ENCODE results near the gene MMS19.
A peak's percentile ranks its signal among the peaks of the same experiment; 100 is the strongest.
"Not testable (repeated sequence)": the region's sequence is repeated elsewhere in the genome, so short reads cannot be mapped to it uniquely, and the experiment has no call there.

The MMS19 gene

GRCh38 chr10:97445722-97446639 lies 52.2 kb downstream of the MMS19 start, which contains the start of the genes EXOSC1 and ZDHHC16:
TSS of gene EXOSC1 (minus strand) at chr10:97446006. CDS start at chr10:97445985, 21 bp downstream.
TSS of gene ZDHHC16 (plus strand) at chr10:97446175. CDS start at chr10:97451676, 5,501 bp downstream.
- H3K4me1 Mint-ChIP-seq (ENCODE audit: low read depth): peaks cover 59% of the 10 kb centered on the region
- no peaks in the 10 kb centered on the region for H3K9me3 Mint-ChIP-seq
- no peaks in the 10 kb centered on the region for H3K27me3 Mint-ChIP-seq
- H3K27ac Mint-ChIP-seq: peak within 1 kb of the TSS; percentile 89
- H3K36me3 Mint-ChIP-seq (ENCODE audit: low read depth): peaks cover 68% of the 10 kb centered on the region
- peak; percentile 91 for DNase-seq
- peak within 1 kb of the TSS; percentile 99 for H3K4me3 Mint-ChIP-seq

DNA sequence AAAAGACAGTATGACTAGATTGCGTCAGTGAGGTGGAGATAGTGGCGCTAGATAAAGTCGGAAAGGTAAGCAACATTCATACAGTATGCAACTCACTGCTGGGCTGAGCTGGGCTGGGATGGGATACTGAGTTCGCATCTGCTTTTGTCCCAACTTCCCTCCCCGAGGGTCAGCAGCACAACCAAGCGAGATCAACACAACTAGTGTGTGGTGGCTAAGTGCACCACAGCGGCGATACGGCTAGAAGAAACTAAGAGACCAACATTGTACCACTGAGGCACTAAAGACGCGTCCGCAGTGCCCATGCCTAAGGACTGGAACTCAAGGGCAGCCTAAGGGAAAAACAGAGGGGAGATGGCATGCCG lies 52.9 kb downstream of the MMS19 start:
- Mint-ChIP-seq H3K27me3 (no peaks in the 10 kb centered on the region), H3K27ac (peak overlapping the region; percentile 89), H3K36me3 (ENCODE audit: low read depth) (peaks cover 68% of the 10 kb centered on the region), H3K4me3 (peak overlapping the region; percentile 99), H3K9me3 (no peaks in the 10 kb centered on the region), H3K4me1 (ENCODE audit: low read depth) (peaks cover 53% of the 10 kb centered on the region)
- no peak for DNase-seq

- Mint-ChIP-seq H3K4me3 (peak overlapping the region; percentile 99), H3K27ac (peak overlapping the region; percentile 89), H3K36me3 (ENCODE audit: low read depth) (peaks cover 75% of the 10 kb centered on the region), H3K27me3 (no peaks in the 10 kb centered on the region), H3K9me3 (no peaks in the 10 kb centered on the region), H3K4me1 (ENCODE audit: low read depth) (peaks cover 53% of the 10 kb centered on the region)
- no peak for DNase-seq
Measured at GRCh38 chr10:97444212-97444611, 54.0 kb downstream of the MMS19 start.

GRCh38 chr10:97442277-97442676 lies 55.9 kb downstream of the MMS19 start:
- H3K9me3 Mint-ChIP-seq: no peaks in the 10 kb centered on the region
- H3K4me3 Mint-ChIP-seq: no peak overlapping the region
- peak overlapping the region; percentile 56 for H3K27ac Mint-ChIP-seq
- DNase-seq: no peak
- peaks cover 36% of the 10 kb centered on the region for H3K4me1 Mint-ChIP-seq (ENCODE audit: low read depth)
- H3K27me3 Mint-ChIP-seq: no peaks in the 10 kb centered on the region
- peaks cover 85% of the 10 kb centered on the region for H3K36me3 Mint-ChIP-seq (ENCODE audit: low read depth)

DNA sequence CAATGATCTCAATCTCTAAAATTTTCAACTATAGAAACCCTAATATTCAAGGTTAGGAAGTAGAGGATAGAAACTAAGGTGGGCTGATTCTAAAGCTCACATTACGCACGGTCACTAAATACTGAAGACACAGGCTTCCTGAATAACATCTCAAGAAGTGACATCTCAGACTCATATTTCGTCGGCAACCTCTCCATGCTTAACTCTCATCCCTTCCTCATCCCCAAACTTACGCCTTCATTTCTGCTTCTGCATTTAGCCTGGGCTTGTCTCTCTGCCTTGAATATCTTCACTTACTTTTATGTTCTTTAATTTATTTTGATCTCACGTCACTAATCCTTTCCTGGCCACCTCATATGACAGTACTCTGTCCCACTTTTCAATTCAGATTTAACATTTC lies 63.0 kb downstream of the MMS19 start:
- peaks cover 93% of the 10 kb centered on the region for H3K36me3 Mint-ChIP-seq (ENCODE audit: low read depth)
- H3K27ac Mint-ChIP-seq: peak overlapping the region; percentile 80
- H3K9me3 Mint-ChIP-seq: no peaks in the 10 kb centered on the region
- H3K4me1 Mint-ChIP-seq (ENCODE audit: low read depth): peaks cover 22% of the 10 kb centered on the region
- DNase-seq: no peak
- no peak overlapping the region for H3K4me3 Mint-ChIP-seq
- no peaks in the 10 kb centered on the region for H3K27me3 Mint-ChIP-seq

- Mint-ChIP-seq H3K4me3 (no peak overlapping the region), H3K27me3 (no peaks in the 10 kb centered on the region), H3K4me1 (ENCODE audit: low read depth) (peaks cover 24% of the 10 kb centered on the region), H3K27ac (peak overlapping the region; percentile 80), H3K9me3 (no peaks in the 10 kb centered on the region), H3K36me3 (ENCODE audit: low read depth) (peaks cover 94% of the 10 kb centered on the region)
- DNase-seq: no peak
Measured at GRCh38 chr10:97434557-97434956, 63.7 kb downstream of the MMS19 start.

DNA sequence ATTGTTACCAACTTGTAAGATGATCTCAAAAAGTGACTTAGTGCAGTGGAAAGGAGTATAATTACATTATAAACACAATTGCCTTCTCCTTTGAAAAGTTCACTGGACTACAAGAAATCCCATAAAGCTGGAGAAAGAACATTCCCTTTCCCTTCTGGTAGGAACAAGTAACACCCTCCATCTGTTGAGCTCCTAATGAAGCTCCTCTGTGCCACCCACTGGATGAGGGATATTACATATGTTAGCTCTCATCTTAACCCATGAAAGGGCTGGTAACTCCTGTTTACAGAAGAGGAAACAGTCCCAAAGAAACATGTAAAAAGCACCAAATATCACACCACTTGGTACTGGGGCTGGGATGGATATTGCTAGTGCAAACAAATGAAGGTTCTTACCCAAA lies 64.2 kb downstream of the MMS19 start:
- peaks cover 94% of the 10 kb centered on the region for H3K36me3 Mint-ChIP-seq (ENCODE audit: low read depth)
- peaks cover 28% of the 10 kb centered on the region for H3K4me1 Mint-ChIP-seq (ENCODE audit: low read depth)

DNA sequence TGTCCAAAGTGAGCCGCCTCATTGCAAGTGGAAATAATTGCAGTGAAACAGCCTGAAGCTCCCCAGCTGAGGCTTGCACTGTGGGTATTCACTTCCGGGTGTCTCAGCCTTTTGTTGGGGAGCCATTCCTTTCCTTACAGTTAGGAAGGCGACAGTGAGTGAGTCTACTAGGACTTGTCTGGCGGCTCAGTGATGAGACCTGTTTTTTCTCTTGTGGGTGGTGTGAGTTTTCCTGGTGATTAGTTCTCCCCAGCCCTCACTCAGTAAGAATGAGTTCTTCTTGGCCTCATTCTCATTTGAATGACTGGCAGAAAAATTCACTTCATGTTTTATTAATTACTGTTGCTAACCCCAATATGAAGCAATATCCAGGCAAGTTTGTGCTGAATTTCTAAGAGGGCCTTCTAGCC lies 69.6 kb downstream of the MMS19 start:
- Mint-ChIP-seq H3K27ac (peak overlapping the region; percentile 99), H3K36me3 (ENCODE audit: low read depth) (peaks cover 80% of the 10 kb centered on the region)

More for the DNA sequence above, 64.2 kb downstream of the MMS19 start:
- H3K27me3 Mint-ChIP-seq: no peaks in the 10 kb centered on the region
- no peak overlapping the region for H3K4me3 Mint-ChIP-seq
- no peak for DNase-seq
- H3K9me3 Mint-ChIP-seq: no peaks in the 10 kb centered on the region
- peak overlapping the region; percentile 80 for H3K27ac Mint-ChIP-seq

DNA sequence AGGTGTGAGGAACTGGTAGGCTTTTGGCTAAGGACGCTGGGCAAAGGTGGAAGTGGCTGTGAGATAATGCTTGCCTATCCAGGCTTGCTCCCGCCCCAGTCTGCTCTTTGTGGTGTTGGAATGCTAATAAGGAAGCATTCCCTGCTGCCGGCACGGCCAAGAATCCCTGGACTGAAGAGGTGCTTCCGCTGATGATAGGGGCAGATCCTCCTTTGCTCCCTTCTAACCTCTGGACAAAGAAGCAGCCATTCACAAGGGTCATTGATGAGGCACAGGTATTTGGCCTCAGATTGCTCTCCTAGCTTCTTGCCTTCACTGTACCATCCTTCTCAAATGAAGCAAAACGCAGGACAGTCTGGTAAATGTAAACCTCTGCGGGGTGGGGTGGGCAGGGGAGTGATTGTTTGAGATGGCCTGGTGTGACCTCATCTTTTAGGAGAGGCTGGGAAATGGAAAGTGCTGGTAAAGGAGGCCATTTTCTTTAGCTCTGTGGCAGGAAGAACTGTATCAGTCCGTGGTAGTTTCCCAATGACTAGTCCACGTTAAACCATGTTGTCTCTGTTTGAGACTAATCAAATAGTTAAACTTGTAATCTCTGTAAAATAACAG lies 70.5 kb downstream of the MMS19 start:
- Mint-ChIP-seq H3K4me1 (ENCODE audit: low read depth) (peaks cover 58% of the 10 kb centered on the region), H3K27me3 (no peaks in the 10 kb centered on the region), H3K27ac (peak overlapping the region; percentile 99), H3K4me3 (peak overlapping the region; percentile 96), H3K9me3 (no peaks in the 10 kb centered on the region), H3K36me3 (ENCODE audit: low read depth) (peaks cover 75% of the 10 kb centered on the region)
- peak; percentile 55 for DNase-seq

More for the DNA sequence above, 69.6 kb downstream of the MMS19 start:
- Mint-ChIP-seq H3K9me3 (no peaks in the 10 kb centered on the region), H3K4me3 (peak overlapping the region; percentile 96), H3K27me3 (no peaks in the 10 kb centered on the region), H3K4me1 (ENCODE audit: low read depth) (peaks cover 50% of the 10 kb centered on the region)
- peak; percentile 54 for DNase-seq

GRCh38 chr10:97426776-97427570 lies 71.2 kb downstream of the MMS19 start:
- Mint-ChIP-seq H3K27ac (peak overlapping the region; percentile 99), H3K4me1 (ENCODE audit: low read depth) (peaks cover 58% of the 10 kb centered on the region), H3K9me3 (no peaks in the 10 kb centered on the region), H3K27me3 (no peaks in the 10 kb centered on the region), H3K4me3 (peak overlapping the region; percentile 96), H3K36me3 (ENCODE audit: low read depth) (peaks cover 70% of the 10 kb centered on the region)
- peak; percentile 58 for DNase-seq

DNA sequence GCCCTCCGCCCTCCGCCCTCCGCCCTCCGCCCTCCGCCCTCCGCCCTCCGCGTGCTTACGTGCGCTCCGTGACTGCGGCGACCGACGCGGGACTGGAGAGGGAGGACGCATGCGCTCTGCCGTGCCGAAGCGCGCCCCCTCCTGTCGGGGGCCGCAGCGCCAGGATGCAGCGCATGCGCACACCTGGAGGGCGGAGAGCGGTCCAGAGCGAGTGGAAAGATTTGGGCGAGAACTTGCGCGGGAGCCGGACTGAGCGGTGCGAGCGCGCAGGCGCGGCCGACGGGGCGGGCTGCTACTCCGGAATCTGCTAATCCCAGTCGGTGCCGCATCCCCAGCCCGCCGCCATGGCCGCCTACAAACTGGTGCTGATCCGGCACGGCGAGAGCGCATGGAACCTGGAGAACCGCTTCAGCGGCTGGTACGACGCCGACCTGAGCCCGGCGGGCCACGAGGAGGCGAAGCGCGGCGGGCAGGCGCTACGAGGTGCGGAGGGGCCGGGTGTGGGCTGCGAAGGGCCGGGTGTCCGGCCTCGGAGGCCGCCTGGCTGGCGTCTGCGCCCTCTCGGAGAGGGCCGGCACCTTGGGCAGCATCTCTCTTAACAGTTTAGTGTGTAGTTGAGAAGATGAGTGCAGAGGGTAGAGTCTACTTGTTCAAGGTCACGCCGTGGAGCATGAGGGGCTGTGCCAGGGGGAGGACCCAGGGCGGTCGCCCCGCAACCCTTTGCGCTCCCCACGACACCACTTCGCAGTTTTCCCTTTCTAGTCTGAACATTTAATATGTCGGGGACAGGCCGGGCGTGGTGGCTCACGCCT lies 72.1 kb downstream of the MMS19 start, which contains the start of gene PGAM1:
PGAM1 (plus strand) TSS at position 228 of the 812 bp plus-strand sequence; CDS start at position 345, 117 bp downstream.
- Mint-ChIP-seq H3K27ac (peak within 1 kb of the TSS; percentile 99), H3K4me3 (peak within 1 kb of the TSS; percentile 96), H3K4me1 (ENCODE audit: low read depth) (peaks cover 59% of the 10 kb centered on the region), H3K9me3 (no peaks in the 10 kb centered on the region), H3K27me3 (no peaks in the 10 kb centered on the region), H3K36me3 (ENCODE audit: low read depth) (peaks cover 66% of the 10 kb centered on the region)
- DNase-seq: peak; percentile 97

DNA sequence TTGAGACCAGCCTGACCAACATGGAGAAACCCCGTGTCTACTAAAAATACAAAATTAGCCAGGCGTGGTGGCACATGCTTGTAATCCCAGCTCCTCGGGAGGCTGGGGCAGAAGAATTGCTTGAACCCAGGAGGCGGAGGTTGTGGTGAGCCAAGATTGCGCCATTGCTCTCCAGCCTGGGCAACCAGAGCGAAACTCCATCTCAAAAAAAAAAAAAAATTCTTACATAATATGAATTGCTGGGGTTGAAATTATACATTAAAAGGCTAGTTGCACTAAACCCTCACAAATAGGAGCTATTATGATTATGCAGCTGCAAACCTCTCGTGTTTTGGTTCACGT lies 74.5 kb downstream of the MMS19 start:
- not testable (repeated sequence) for DNase-seq, H3K9me3 Mint-ChIP-seq, H3K27me3 Mint-ChIP-seq
- peak overlapping the region; percentile 99 for H3K27ac Mint-ChIP-seq
- peaks cover 50% of the 10 kb centered on the region for H3K36me3 Mint-ChIP-seq (ENCODE audit: low read depth)
- H3K4me3 Mint-ChIP-seq: peak overlapping the region; percentile 96
- peaks cover 64% of the 10 kb centered on the region for H3K4me1 Mint-ChIP-seq (ENCODE audit: low read depth)

GRCh38 chr10:97416565-97416964 lies 81.7 kb downstream of the MMS19 start:
- peak overlapping the region; percentile 15 for H3K4me3 Mint-ChIP-seq
- H3K36me3 Mint-ChIP-seq (ENCODE audit: low read depth): peaks cover 12% of the 10 kb centered on the region
- peak; percentile 43 for DNase-seq
- peaks cover 90% of the 10 kb centered on the region for H3K4me1 Mint-ChIP-seq (ENCODE audit: low read depth)
- H3K9me3 Mint-ChIP-seq: no peaks in the 10 kb centered on the region
- peak overlapping the region; percentile 99 for H3K27ac Mint-ChIP-seq
- H3K27me3 Mint-ChIP-seq: no peaks in the 10 kb centered on the region
